AG04450 (cell line): ENCODE measurements around the gene SSBP4. TPM values are rescaled to one million over a fixed set of nuclear protein-coding genes. Genes with fewer than 3 reads are reported as not detected.
A peak's percentile ranks its signal among the peaks of the same experiment; 100 is the strongest.

ENCODE experiments used
- CTCF ChIA-PET: fragments of 300-600, 350-600 bp; formaldehyde crosslinking; extraction: SDS; loops from one replicate; lab custom pipeline; 2022; ENCODE audit warnings: antibody characterized with exemption, inconsistent platforms; lab: Charles Lee
- POLR2A ChIA-PET: fragments of 350-600 bp; formaldehyde crosslinking; extraction: SDS; loops from one replicate; lab custom pipeline; 2021; ENCODE audit warnings: antibody characterized with exemption, inconsistent platforms; lab: Yijun Ruan, JAX
- DNase-seq: peaks from one replicate; pipeline ENCODE4 v3.0.0-alpha.2; 2011; ENCODE audit warnings: low read depth, low spot score
- H3K27ac ChIP-seq: one replicate; pipeline ENCODE4 v1.5.1; 2012; ENCODE audit warnings: low read depth, low read length, control low read depth
- H3K27me3 ChIP-seq: one replicate; pipeline ENCODE4 v1.6.0; 2012; ENCODE audit warnings: low read length; ENCODE audit not compliant: control insufficient read depth, insufficient read depth
- H3K4me3 ChIP-seq: 2 replicates; pipeline ENCODE4 v1.5.1; 2011; ENCODE audit warnings: mild to moderate bottlenecking, low read depth, low read length, control low read depth
- H3K9me3 ChIP-seq: 2 replicates; pipeline ENCODE4 v1.5.1; 2012; ENCODE audit warnings: low read length; ENCODE audit not compliant: control insufficient read depth, insufficient read depth
- CTCF ChIP-seq: IDR thresholded peaks from 2 replicates; pipeline ENCODE4 v1.5.1; 2011; ENCODE audit warnings: low read depth, low read length, control low read depth, inconsistent platforms
- polyA plus RNA-seq: library from polyadenylated mRNA; depleted of rRNA; stranded (reverse); fragments of >200 nt; gene quantifications from 2 replicates; pipeline ENCODE4 v1.2.3, GENCODE V29; 2011

SSBP4 gene
- polyA plus RNA-seq, 1 experiment: 9.4 TPM

- POLR2A ChIA-PET: interaction anchor here (0.7 to 1.2 kb wide), 4 partner anchors 90 to 1108 kb away, joined by 3 to 6 read pairs (median 6); partner anchors contain the start of genes JUND and LSM4
- CTCF ChIA-PET: interaction anchor here (0.6 to 6.5 kb wide), 9 partner anchors 23 to 204 kb away, joined by 3 to 65 read pairs (median 4); partner anchors contain the start of genes JUND and LSM4
- Histone ChIP-seq H3K4me3 (no peak overlapping the region), H3K9me3 (no peaks in the 10 kb centered on the region), H3K27ac (no peak overlapping the region), H3K27me3 (no peaks in the 10 kb centered on the region)
- no peak for DNase-seq
- TF ChIP-seq CTCF: no peak
Measured at GRCh38 chr19:18412610-18413239, 6.5 kb upstream of the SSBP4 start.

GRCh38 chr19:18414504-18415177, 4.6 kb upstream of the SSBP4 start:
- Histone ChIP-seq H3K4me3 (peak overlapping the region; percentile 51), H3K27ac (peak overlapping the region; percentile 94), H3K27me3 (no peaks in the 10 kb centered on the region), H3K9me3 (no peaks in the 10 kb centered on the region; the same call in 1 of the 2 replicates)
- CTCF ChIA-PET: interaction anchor here (0.5 to 6.5 kb wide), 7 partner anchors 26 to 186 kb away, joined by 3 to 65 read pairs (median 6); no protein-coding TSS in a partner anchor
- TF ChIP-seq CTCF: no peak
- POLR2A ChIA-PET: interaction anchor here (0.7 to 2.0 kb wide), 3 partner anchors 15 to 245 kb away, joined by 3 to 14 read pairs (median 3); partner anchors contain the start of gene JUND
- no peak for DNase-seq

GRCh38 chr19:18415178-18415867, 3.9 kb upstream of the SSBP4 start:
- Histone ChIP-seq H3K27ac (peak overlapping the region; percentile 94), H3K4me3 (peak overlapping the region; percentile 51), H3K9me3 (no peaks in the 10 kb centered on the region; the same call in 1 of the 2 replicates), H3K27me3 (no peaks in the 10 kb centered on the region)
- ChIA-PET POLR2A (interaction anchor here (1.0 to 2.3 kb wide), 4 partner anchors 14 to 134 kb away, joined by 3 to 18 read pairs (median 8); partner anchors contain the start of gene JUND), CTCF (interaction anchor here (0.6 to 6.5 kb wide), 8 partner anchors 26 to 187 kb away, joined by 3 to 65 read pairs (median 8); no protein-coding TSS in a partner anchor)
- DNase-seq: no peak
- TF ChIP-seq CTCF: no peak

- no peaks in the 10 kb centered on the region for H3K27me3 ChIP-seq
- POLR2A ChIA-PET: interaction anchor here (0.5 to 2.3 kb wide), 7 partner anchors 14 to 604 kb away, joined by 3 to 18 read pairs (median 4); partner anchors contain the start of gene JUND
- CTCF ChIA-PET: interaction anchor here (1.5 to 2.6 kb wide), 4 partner anchors 27 to 137 kb away, joined by 3 to 14 read pairs (median 9); no protein-coding TSS in a partner anchor
- H3K27ac ChIP-seq: peak overlapping the region; percentile 94
- no peaks in the 10 kb centered on the region; the same call in 1 of the 2 replicates for H3K9me3 ChIP-seq
- no peak for DNase-seq
- TF ChIP-seq CTCF: no peak
- peak overlapping the region; percentile 47 for H3K4me3 ChIP-seq
Measured at GRCh38 chr19:18416778-18417249, 2.4 kb upstream of the SSBP4 start.
